PFSK-1 (cell line): Measurements from ENCODE around the gene MYO10.

Experiments
- FOXP2 ChIP-seq: optimal IDR thresholded peaks from 2 replicates; pipeline ENCODE3; 2011; ENCODE audit warnings: borderline replicate concordance, control low read depth, inconsistent platforms; ENCODE audit not compliant: insufficient read depth; ENCODE audit errors: extremely low read length, extremely low read depth
- POLR2AphosphoS5 ChIP-seq: IDR thresholded peaks from 2 replicates; pipeline ENCODE4 v1.6.1; 2012; ENCODE audit warnings: low read depth, mild to moderate bottlenecking, control low read depth, low read length, moderate library complexity
- REST ChIP-seq, 2 experiments: IDR thresholded peaks; 2 replicates each; pipeline versions ENCODE4 v1.6.1 to v1.8.0; 2011 to 2012; ENCODE audit warnings: low read depth in 2 of 2, low read length in 2 of 2, control low read depth in 1 of 2, inconsistent platforms in 1 of 2, mild to moderate bottlenecking in 1 of 2, moderate library complexity in 1 of 2; ENCODE audit not compliant: insufficient read depth in 1 of 2
- SIN3A ChIP-seq: IDR thresholded peaks from 2 replicates; pipeline ENCODE4 v1.6.1; 2012; ENCODE audit warnings: mild to moderate bottlenecking, low read length, moderate library complexity, borderline replicate concordance; ENCODE audit not compliant: insufficient read depth
- TAF1 ChIP-seq: IDR thresholded peaks from 2 replicates; pipeline ENCODE4 v1.6.1; 2012; ENCODE audit warnings: low read length, control low read depth, borderline replicate concordance; ENCODE audit not compliant: insufficient read depth

MYO10 gene

GRCh38 chr5:16808021-16808420 is 128.1 kb downstream of the MYO10 start:
- TF ChIP-seq SIN3A (no peak), TAF1 (no peak), REST (IDR thresholded peaks at IDR 0.05; ENCODE audit: insufficient read depth in 1 of 2, low read depth in 2 of 2, low read length in 2 of 2) (no peak), FOXP2 (no peak), POLR2AphosphoS5 (no peak)

GRCh38 chr5:16807547-16807864 is 128.6 kb downstream of the MYO10 start:
- TF ChIP-seq SIN3A (no peak), POLR2AphosphoS5 (no peak), REST (IDR thresholded peaks at IDR 0.05; ENCODE audit: insufficient read depth in 1 of 2, low read depth in 2 of 2, low read length in 2 of 2) (no peak)

- TF ChIP-seq POLR2AphosphoS5 (no peak), FOXP2 (no peak), REST (IDR thresholded peaks at IDR 0.05; ENCODE audit: insufficient read depth in 1 of 2, low read depth in 2 of 2, low read length in 2 of 2) (no peak), SIN3A (no peak), TAF1 (no peak)
Observed at GRCh38 chr5:16806711-16807546, 129.2 kb downstream of the MYO10 start.

- TF ChIP-seq FOXP2 (no peak), TAF1 (no peak), REST (IDR thresholded peaks at IDR 0.05; ENCODE audit: insufficient read depth in 1 of 2, low read depth in 2 of 2, low read length in 2 of 2) (no peak), SIN3A (no peak), POLR2AphosphoS5 (no peak)
Observed at GRCh38 chr5:16805486-16805885, 130.6 kb downstream of the MYO10 start.

- TF ChIP-seq SIN3A (no peak), REST (IDR thresholded peaks at IDR 0.05; ENCODE audit: insufficient read depth in 1 of 2, low read depth in 2 of 2, low read length in 2 of 2) (no peak), FOXP2 (no peak), POLR2AphosphoS5 (no peak), TAF1 (no peak)
Observed at GRCh38 chr5:16803831-16804230, 132.3 kb downstream of the MYO10 start.
